H1 (cell line): ENCODE data around the gene BRD4.

Experiments
- CBX8 ChIP-seq: fragments of 300-800, 300-1000 bp; sonication (generic); IDR thresholded peaks from 2 replicates; pipeline ENCODE4 v1.7.1; 2016; ENCODE audit warnings: low read depth, low read length, borderline replicate concordance
- CTCF ChIP-seq, 3 experiments: IDR thresholded peaks; 1 replicate in 2 of 3; 2 replicates in 1 of 3; pipeline versions ENCODE4 v1.5.1 to v1.6.1; 2011; ENCODE audit warnings: low read length in 3 of 3, mild to moderate bottlenecking in 3 of 3, inconsistent platforms in 2 of 3, low read depth in 1 of 3, moderate library complexity in 1 of 3; ENCODE audit not compliant: insufficient read depth in 1 of 3; ENCODE audit errors: control extremely low read depth in 1 of 3
- EP300 ChIP-seq, 2 experiments: IDR thresholded peaks; 1 replicate in 1 of 2; 2 replicates in 1 of 2; pipeline ENCODE4 v1.6.1; 2011 to 2012; ENCODE audit warnings: low read depth in 2 of 2, low read length in 2 of 2, mild to moderate bottlenecking in 2 of 2, borderline replicate concordance in 1 of 2, inconsistent platforms in 1 of 2, moderate library complexity in 1 of 2
- EZH2 ChIP-seq: fragments of 200-600 bp; sonication (generic); IDR thresholded peaks from 2 replicates; pipeline ENCODE4 v1.7.1; 2012; ENCODE audit warnings: low read depth, mild to moderate bottlenecking, moderate library complexity, low read length, inconsistent platforms; ENCODE audit not compliant: severe bottlenecking
- POLR2A ChIP-seq, 2 experiments: IDR thresholded peaks; 1 replicate in 1 of 2; 2 replicates in 1 of 2; pipeline ENCODE4 v1.6.1; 2011; ENCODE audit warnings: low read depth in 2 of 2, low read length in 2 of 2, mild to moderate bottlenecking in 2 of 2; ENCODE audit errors: control extremely low read depth in 1 of 2
- POLR2AphosphoS5 ChIP-seq: IDR thresholded peaks from 2 replicates; pipeline ENCODE4 v1.6.1; 2011; ENCODE audit warnings: low read depth, low read length
- SP1 ChIP-seq: IDR thresholded peaks from 2 replicates; pipeline ENCODE4 v1.6.1; 2011; ENCODE audit warnings: low read depth, low read length
- SP4 ChIP-seq: IDR thresholded peaks from 2 replicates; pipeline ENCODE4 v1.6.1; 2012; ENCODE audit warnings: low read length, inconsistent platforms
- TBP ChIP-seq: IDR thresholded peaks from 2 replicates; pipeline ENCODE4 v1.6.1; 2011; ENCODE audit warnings: low read depth, low read length, improper control_type of control experiment
- TCF12 ChIP-seq: IDR thresholded peaks from 2 replicates; pipeline ENCODE4 v1.6.1; 2011; ENCODE audit warnings: low read depth, mild to moderate bottlenecking, low read length
- USF2 ChIP-seq: IDR thresholded peaks from 2 replicates; pipeline ENCODE4 v1.6.1; 2011; ENCODE audit warnings: low read length, improper control_type of control experiment
- YY1 ChIP-seq: IDR thresholded peaks from 2 replicates; pipeline ENCODE4 v1.6.1; 2011; ENCODE audit warnings: low read depth, mild to moderate bottlenecking, low read length
- TF ChIP-seq, protein P1 (sequence below): IDR thresholded peaks from 2 replicates; pipeline ENCODE4 v1.6.1; 2011; ENCODE audit warnings: low read depth, mild to moderate bottlenecking, low read length; ENCODE audit not compliant: insufficient read depth
- TF ChIP-seq, protein P2 (sequence below): IDR thresholded peaks from 2 replicates; pipeline ENCODE4 v1.6.1; 2012; ENCODE audit warnings: inconsistent platforms

- TF ChIP-seq POLR2AphosphoS5 = peak; percentile 43; the same call in 1 of the 2 replicates
- TF ChIP-seq CTCF (IDR thresholded peaks at IDR 0.05; ENCODE audit: control extremely low read depth in 1 of 3, insufficient read depth in 1 of 3, low read depth in 1 of 3, low read length in 3 of 3) = no peak
- no peak for TF ChIP-seq CBX8
- TF ChIP-seq TCF12 = no peak
- TF ChIP-seq EZH2 = no peak
- no peak for TF ChIP-seq SP1
- TF ChIP-seq, protein P1, sequence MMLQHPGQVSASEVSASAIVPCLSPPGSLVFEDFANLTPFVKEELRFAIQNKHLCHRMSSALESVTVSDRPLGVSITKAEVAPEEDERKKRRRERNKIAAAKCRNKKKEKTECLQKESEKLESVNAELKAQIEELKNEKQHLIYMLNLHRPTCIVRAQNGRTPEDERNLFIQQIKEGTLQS = no peak
- TF ChIP-seq USF2 = no peak
- TF ChIP-seq, protein P2, sequence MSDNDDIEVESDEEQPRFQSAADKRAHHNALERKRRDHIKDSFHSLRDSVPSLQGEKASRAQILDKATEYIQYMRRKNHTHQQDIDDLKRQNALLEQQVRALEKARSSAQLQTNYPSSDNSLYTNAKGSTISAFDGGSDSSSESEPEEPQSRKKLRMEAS = no peak
- TF ChIP-seq TBP = no peak
- no peak for TF ChIP-seq EP300 (IDR thresholded peaks at IDR 0.05; ENCODE audit: borderline replicate concordance in 1 of 2, low read depth in 2 of 2, low read length in 2 of 2)
- TF ChIP-seq SP4 = no peak
- TF ChIP-seq YY1 = no peak
- no peak for TF ChIP-seq POLR2A (IDR thresholded peaks at IDR 0.05; ENCODE audit: control extremely low read depth in 1 of 2, low read depth in 2 of 2, low read length in 2 of 2)
These were observed 88.9 kb downstream of the BRD4 start for GRCh38 chr19:15243236-15243957.
